GM13976 (cell line): ENCODE data around the gene PBX1.

Experiments used
- DNase-seq: peaks from one replicate; pipeline ENCODE4 v3.0.0; 2012; ENCODE audit warnings: low spot score
- in situ Hi-C: fragments of 300-500 bp; cut with MboI; formaldehyde crosslinking; loops from one replicate; pipeline ENCODE4 v1.12.0; 2022; ENCODE audit warnings: low sequenced_read_pairs, mixed read lengths, inconsistent platforms; ENCODE audit not compliant: unreplicated experiment
- TF ChIP-seq, protein P1 (sequence below): IDR thresholded peaks from 2 replicates; pipeline ENCODE4 v1.5.1; 2012; ENCODE audit warnings: borderline replicate concordance, mild to moderate bottlenecking; ENCODE audit not compliant: insufficient read depth; ENCODE audit errors: extremely low read depth, missing control alignments, control extremely low read depth

PBX1 gene

DNA sequence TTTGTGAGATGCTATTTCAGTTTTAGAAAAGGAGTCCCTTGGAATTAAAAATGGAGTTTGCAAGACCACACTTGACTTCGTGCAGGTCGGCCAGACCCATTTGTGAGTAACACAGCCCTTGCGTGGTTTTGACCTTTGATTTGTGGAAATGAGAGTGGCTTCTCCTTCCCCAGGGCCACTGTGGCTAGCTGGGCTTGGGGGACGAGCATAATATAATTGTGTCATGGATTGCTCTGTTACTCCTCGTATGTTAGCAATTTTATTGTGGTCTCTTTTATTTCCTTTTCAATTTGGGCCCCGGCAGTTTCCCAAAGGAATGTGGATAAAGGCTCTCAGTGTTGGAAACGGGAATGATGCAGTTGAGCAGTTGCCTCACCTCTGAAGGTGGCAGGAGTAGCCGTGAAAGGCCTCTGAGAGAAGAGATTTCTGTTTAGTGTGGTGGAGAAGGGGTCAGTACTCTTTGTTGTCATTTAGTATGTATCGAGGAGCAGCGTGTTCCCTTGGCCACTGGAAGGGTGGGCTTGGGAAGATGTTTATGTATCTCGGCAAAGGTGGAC is 194.6 kb downstream of the PBX1 start:
- DNase-seq, result no peak
- in situ Hi-C loops, result no loop called here
- TF ChIP-seq, protein P1, sequence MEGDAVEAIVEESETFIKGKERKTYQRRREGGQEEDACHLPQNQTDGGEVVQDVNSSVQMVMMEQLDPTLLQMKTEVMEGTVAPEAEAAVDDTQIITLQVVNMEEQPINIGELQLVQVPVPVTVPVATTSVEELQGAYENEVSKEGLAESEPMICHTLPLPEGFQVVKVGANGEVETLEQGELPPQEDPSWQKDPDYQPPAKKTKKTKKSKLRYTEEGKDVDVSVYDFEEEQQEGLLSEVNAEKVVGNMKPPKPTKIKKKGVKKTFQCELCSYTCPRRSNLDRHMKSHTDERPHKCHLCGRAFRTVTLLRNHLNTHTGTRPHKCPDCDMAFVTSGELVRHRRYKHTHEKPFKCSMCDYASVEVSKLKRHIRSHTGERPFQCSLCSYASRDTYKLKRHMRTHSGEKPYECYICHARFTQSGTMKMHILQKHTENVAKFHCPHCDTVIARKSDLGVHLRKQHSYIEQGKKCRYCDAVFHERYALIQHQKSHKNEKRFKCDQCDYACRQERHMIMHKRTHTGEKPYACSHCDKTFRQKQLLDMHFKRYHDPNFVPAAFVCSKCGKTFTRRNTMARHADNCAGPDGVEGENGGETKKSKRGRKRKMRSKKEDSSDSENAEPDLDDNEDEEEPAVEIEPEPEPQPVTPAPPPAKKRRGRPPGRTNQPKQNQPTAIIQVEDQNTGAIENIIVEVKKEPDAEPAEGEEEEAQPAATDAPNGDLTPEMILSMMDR, result no peak

DNA sequence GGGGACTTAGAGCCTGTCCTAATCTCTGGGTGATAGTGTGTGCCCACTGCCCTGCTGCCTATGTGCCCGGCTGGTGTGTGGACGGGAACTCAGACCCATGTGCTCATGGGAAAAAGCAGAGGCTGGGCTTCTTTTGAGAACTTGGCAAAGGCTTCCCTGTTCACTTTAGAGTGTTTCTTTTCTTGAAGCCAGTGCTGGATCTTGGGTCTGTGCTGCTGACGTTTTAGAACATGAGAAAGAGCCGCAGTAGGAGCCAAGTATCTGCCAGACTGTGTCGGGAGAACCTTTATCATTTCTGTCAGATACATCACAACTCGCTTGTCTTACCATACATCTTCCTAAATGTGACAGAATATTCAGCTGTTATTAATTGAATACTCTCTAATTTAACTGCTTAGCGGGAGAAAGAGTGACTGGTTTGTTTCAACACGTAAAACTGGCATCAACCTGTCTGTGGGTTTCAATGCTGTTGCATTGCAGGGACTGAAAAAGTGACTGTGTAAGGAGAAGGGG is 195.2 kb downstream of the PBX1 start:
- no peak for DNase-seq
- TF ChIP-seq, protein P1, result no peak
- in situ Hi-C loops, result no loop called here

DNA sequence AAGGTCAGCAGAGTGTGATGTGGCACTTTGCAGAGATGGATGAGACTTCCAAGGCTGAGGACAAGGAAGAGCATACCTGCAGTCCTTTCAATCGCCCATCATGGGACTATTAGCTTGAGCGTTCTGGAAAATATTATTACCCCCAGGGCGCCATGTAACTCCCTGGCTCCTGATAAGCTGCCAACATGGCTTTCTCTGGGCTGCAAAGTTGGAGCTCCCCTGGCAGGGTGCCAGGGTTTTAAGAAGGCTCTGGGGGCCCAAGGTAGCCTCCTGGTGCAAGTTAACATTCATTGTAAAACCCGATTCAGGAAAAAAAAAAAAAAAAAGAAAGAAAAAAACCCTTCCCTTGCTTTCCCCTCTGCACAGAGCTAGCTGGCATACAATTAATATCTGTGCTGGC is 196.7 kb downstream of the PBX1 start:
- TF ChIP-seq, protein P1, result no peak
- no peak for DNase-seq
- in situ Hi-C loops, result no loop called here

DNA sequence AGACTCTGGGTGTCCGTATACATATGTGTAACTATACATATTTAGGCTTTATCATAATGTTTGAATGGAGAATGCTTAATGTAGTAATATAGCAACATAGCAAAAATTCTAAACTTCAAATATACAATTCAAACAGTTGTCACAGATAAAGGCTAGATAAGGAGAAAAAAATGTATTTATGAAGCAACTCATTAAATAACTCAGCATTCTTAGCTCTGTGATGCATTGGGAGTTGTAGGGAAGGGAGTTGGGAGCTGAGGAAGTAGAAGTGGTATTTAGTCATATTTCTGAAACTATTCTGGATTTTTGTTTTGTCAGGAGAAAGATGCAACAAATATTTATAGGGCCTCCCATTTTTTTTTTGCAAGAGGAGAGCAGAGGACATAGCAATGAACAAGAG is 197.8 kb downstream of the PBX1 start:
- in situ Hi-C loops, result no loop called here
- TF ChIP-seq, protein P1, result no peak
- DNase-seq, result no peak

DNA sequence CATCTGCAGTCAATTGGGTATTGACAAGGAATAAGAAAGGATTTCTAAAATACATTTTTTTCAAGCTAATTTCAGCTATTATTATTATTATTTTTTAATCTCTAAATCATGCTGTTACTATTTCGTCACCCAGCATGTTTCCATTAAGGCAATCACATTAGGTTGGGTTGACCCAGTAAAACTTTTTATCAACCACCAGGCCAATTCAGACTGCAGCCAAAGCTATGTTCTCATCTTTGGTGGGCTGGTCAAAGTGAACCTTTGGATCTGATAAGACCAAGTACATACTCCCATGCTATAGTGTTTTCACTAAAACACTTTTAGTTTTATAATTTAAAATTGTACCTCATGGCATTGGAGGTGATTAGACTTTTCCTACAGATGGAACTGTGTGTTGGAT is 198.6 kb downstream of the PBX1 start:
- TF ChIP-seq, protein P1, result no peak
- DNase-seq, result no peak
- in situ Hi-C loops, result no loop called here

DNA sequence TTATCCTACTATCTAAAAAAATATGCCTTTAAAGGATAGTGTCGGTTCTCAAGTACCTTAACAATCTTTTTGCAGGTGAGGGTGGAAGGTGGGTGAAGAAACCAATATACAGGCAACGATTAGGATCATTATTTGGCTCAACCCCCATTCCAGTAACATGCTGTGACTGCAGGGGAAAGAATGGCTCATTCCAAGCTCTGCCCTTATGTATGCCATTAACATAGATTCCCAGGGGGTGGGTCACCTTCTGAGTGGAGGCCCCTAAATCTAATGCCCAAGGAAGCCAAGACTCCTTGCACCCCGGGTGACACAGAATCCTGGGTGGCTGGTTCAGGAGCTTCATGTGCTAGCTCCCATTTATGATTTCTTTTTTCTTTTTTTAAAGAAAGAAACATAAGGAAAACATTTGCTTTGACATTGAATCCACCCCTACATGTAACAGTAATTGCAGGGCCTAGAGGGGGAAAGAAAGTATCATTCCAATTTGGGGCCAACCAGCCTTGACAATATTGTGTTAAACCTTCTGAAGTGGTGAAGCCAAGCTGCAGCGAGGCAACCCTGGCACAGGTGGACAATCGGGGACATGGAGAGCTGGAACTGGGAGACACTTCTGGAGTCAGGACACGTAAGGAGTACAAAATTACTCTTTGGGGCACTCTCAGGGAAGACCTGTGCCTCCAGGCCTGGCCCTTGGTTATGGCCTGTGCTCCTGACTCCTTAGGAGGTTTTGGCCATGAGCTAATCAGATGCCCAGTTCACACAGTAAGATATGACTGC is 200.3 kb downstream of the PBX1 start:
- in situ Hi-C loops, result no loop called here

More for the DNA sequence above, 200.3 kb downstream of the PBX1 start:
- TF ChIP-seq, protein P1, result no peak
- DNase-seq, result no peak
